Neural cell (in vitro differentiated cells): ENCODE results near the gene FOXO6. TPM values are rescaled to one million over a fixed set of nuclear protein-coding genes. Genes with fewer than 3 reads are reported as not detected.

Experiments
- H2AFZ ChIP-seq: fragments of 200-600, 300-800 bp; sonication (generic), shearing (Covaris generic); 2 replicates; pipeline ENCODE4 v1.6.0; 2014; ENCODE audit warnings: low read depth, mild to moderate bottlenecking, antibody characterized with exemption, low read length, moderate library complexity
- H3F3A ChIP-seq: fragments of 200-600 bp; shearing (Covaris generic); 2 replicates; pipeline ENCODE4 v1.6.1; 2016; ENCODE audit warnings: mild to moderate bottlenecking, moderate library complexity, mixed read lengths, antibody characterized with exemption, low read length; ENCODE audit not compliant: insufficient read depth, poor library complexity, severe bottlenecking
- H3K27ac ChIP-seq: fragments of 200-600, 300-800 bp; sonication (generic), shearing (Covaris generic); 2 replicates; pipeline ENCODE4 v1.5.1; 2014; ENCODE audit warnings: mild to moderate bottlenecking, low read length, moderate library complexity
- H3K27me3 ChIP-seq: fragments of 300-800, 200-600 bp; sonication (generic), shearing (Covaris generic); 2 replicates; pipeline ENCODE4 v1.6.0; 2014; ENCODE audit warnings: mild to moderate bottlenecking, low read depth, low read length, moderate library complexity; ENCODE audit not compliant: insufficient read depth
- H3K36me3 ChIP-seq: fragments of 300-800, 200-600 bp; sonication (generic), shearing (Covaris generic); 2 replicates; pipeline ENCODE4 v1.5.1; 2014; ENCODE audit warnings: mild to moderate bottlenecking, antibody characterized with exemption, low read length, moderate library complexity; ENCODE audit not compliant: insufficient read depth
- H3K4me2 ChIP-seq: fragments of 300-800, 200-600 bp; sonication (generic), shearing (Covaris generic); 2 replicates; pipeline ENCODE4 v1.6.0; 2014; ENCODE audit warnings: mild to moderate bottlenecking, low read length
- H3K4me3 ChIP-seq: fragments of 300-800, 200-600 bp; sonication (generic), shearing (Covaris generic); 2 replicates; pipeline ENCODE4 v1.5.1; 2014; ENCODE audit warnings: mild to moderate bottlenecking, low read length, moderate library complexity
- H3K79me2 ChIP-seq: fragments of 200-600 bp; shearing (Covaris generic); replicated peaks from 2 replicates; pipeline ENCODE4 v1.6.0; 2014; ENCODE audit warnings: mild to moderate bottlenecking, low read length, moderate library complexity; ENCODE audit not compliant: insufficient read depth
- H3K9ac ChIP-seq: fragments of 300-800, 200-600 bp; sonication (generic), shearing (Covaris generic); 2 replicates; pipeline ENCODE4 v1.6.1; 2016; ENCODE audit warnings: mild to moderate bottlenecking, low read length, mixed read lengths
- H3K9me2 ChIP-seq: fragments of 200-600 bp; shearing (Covaris generic); 2 replicates; pipeline ENCODE4 v1.6.1; 2016; ENCODE audit warnings: mild to moderate bottlenecking, low read length, mixed read lengths; ENCODE audit not compliant: insufficient read depth
- H3K9me3 ChIP-seq: fragments of 200-600, 300-800 bp; sonication (generic), shearing (Covaris generic); 2 replicates; pipeline ENCODE4 v1.6.1; 2016; ENCODE audit warnings: mild to moderate bottlenecking, mixed run types, low read length, moderate library complexity, mixed read lengths
- H4K20me1 ChIP-seq: fragments of 200-600 bp; shearing (Covaris generic); 2 replicates; pipeline ENCODE4 v1.6.1; 2016; ENCODE audit warnings: mild to moderate bottlenecking, mixed run types; ENCODE audit not compliant: insufficient read depth
- EP300 ChIP-seq: fragments of 450-650 bp; conservative IDR thresholded peaks from 2 replicates; pipeline ENCODE4 v1.6.1; 2014; ENCODE audit warnings: antibody characterized with exemption, mild to moderate bottlenecking, moderate library complexity; ENCODE audit not compliant: poor library complexity, severe bottlenecking
- EZH2 ChIP-seq: fragments of 200-600, 300-800 bp; shearing (Covaris generic), sonication (generic); IDR thresholded peaks from 2 replicates; pipeline ENCODE4 v1.6.1; 2014; ENCODE audit warnings: antibody characterized with exemption, low read length, borderline replicate concordance, mild to moderate bottlenecking; ENCODE audit not compliant: insufficient read depth, poor library complexity, severe bottlenecking
- MXI1 ChIP-seq: fragments of 450-650 bp; conservative IDR thresholded peaks from 2 replicates; pipeline ENCODE4 v1.6.1; 2014; ENCODE audit warnings: antibody characterized with exemption, mild to moderate bottlenecking; ENCODE audit not compliant: poor library complexity, severe bottlenecking
- POLR2AphosphoS5 ChIP-seq: IDR thresholded peaks from 2 replicates; pipeline ENCODE4 v1.6.1; 2012
- RAD21 ChIP-seq: fragments of 450-650 bp; conservative IDR thresholded peaks from 2 replicates; pipeline ENCODE4 v1.6.1; 2014; ENCODE audit warnings: antibody characterized with exemption, mild to moderate bottlenecking, moderate library complexity
- SMC3 ChIP-seq: fragments of 450-650 bp; conservative IDR thresholded peaks from 2 replicates; pipeline ENCODE4 v1.6.1; 2014; ENCODE audit warnings: antibody characterized with exemption, mild to moderate bottlenecking, moderate library complexity; ENCODE audit not compliant: poor library complexity
- TAF1 ChIP-seq: IDR thresholded peaks from 2 replicates; pipeline ENCODE4 v1.6.1; 2012; ENCODE audit warnings: low read depth
- polyA plus RNA-seq: library from polyadenylated mRNA; depleted of rRNA; stranded (reverse); fragments of >200 nt; gene quantifications from 2 replicates; pipeline ENCODE4 v1.2.3, GENCODE V29; 2014
- TF ChIP-seq, protein P1 (sequence below): IDR thresholded peaks from 2 replicates; pipeline ENCODE4 v1.6.1; 2012; ENCODE audit warnings: borderline replicate concordance

The FOXO6 gene
- polyA plus RNA-seq, 1 donor from 2014 or later = 0.59 TPM

DNA sequence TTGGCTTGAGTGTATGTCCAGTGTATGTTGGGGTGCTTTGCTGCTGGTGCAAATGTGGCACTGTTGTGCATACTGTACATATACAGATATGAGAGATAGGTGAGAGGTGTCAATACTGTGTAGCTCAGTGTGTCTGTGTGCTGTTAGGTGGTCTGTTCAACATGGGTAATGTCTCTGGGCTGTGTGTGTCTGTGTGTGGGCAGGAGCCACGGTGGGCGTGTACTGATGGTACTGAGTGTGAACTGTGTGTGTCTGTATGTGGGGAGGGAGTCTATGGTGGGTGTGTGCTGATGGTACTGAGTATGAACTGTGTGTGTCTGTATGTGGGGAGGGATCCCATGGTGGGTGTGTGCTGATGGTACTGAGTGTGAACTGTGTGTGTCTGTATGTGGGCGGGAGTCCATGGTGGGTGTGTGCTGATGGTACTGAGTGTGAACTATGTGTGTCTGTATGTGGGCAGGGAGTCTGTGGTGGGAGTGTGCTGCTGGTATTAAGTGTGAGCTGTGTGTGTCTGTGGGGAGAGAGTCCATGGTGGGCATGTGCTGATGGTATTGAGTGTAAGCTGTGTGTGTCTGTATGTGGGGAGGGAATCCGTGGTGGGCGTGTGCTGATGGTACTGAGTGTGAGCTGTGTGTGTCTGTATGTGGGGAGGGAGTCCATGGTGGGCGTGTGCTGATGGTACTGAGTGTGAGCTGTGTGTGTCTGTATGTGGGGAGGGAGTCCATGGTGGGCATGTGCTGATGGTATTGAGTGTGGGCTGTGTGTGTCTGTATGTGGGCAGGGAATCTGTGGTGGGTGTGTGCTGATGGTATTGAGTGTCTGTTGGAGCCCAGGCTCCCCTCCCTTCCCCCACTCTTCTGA lies 32.2 kb upstream of the FOXO6 start:
- Histone ChIP-seq H3K4me3 (no peak overlapping the region), H3K79me2 (no peaks in the 10 kb centered on the region), H3K27me3 (peaks cover 2% of the 10 kb centered on the region), H4K20me1 (no peaks in the 10 kb centered on the region), H3K4me2 (no peak overlapping the region), H3K27ac (no peak overlapping the region), H2AFZ (no peak overlapping the region), H3K9ac (no peak overlapping the region), H3F3A (no peaks in the 10 kb centered on the region), H3K9me3 (no peaks in the 10 kb centered on the region), H3K36me3 (no peaks in the 10 kb centered on the region), H3K9me2 (no peaks in the 10 kb centered on the region)
- TF ChIP-seq RAD21 (no peak), TAF1 (no peak)

DNA sequence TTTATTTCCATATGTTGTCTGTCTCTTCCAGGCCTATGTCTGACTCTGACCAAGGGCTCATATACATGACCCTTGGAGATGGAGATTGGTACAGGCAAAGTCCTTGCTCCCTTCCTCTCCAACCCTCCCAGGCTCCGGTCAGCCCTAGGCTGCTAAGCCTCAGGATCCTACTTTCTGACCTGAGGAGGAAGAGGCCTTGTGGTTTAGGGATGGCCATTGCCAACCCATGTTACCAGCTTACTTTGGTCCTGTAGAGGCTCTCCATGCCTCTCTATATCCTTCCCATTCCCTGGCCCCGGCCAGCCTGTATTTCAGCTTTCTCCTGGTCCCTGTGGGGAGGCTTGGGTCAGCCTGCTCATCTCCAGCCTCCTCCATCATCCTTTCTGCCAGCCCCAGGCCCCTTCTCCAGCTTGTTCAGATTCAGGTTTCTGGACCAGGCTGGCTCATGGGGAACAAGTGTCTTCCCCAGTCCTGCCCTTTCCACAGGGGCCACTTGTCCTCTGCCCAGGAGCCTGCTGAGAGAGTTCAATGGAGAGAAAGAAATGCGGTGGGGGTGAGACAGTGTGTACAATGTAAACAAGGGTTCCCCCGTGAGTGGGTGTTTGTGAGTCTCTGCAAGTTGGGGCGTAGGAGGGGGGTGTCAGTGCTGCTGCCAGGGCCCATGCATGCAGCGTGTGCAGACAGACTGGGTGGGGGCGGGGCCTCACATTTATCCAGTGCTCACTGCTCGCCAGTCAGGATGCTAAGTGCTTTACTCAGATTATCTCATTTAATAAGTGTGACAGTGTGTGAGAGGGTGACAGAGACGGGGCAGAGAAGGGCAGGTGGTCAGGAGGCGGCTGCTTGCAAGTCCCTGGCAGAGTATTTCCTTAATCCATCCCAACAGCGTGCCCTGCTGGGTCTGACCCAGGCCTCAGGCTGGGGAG lies 31.3 kb upstream of the FOXO6 start:
- Histone ChIP-seq H3K27ac (no peak overlapping the region), H3K79me2 (no peaks in the 10 kb centered on the region), H3K4me3 (no peak overlapping the region), H3F3A (no peaks in the 10 kb centered on the region), H3K9ac (no peak overlapping the region), H3K9me2 (no peaks in the 10 kb centered on the region), H3K9me3 (no peaks in the 10 kb centered on the region), H3K4me2 (no peak overlapping the region), H3K27me3 (peaks cover 2% of the 10 kb centered on the region), H2AFZ (no peak overlapping the region), H4K20me1 (no peaks in the 10 kb centered on the region), H3K36me3 (no peaks in the 10 kb centered on the region)
- TF ChIP-seq POLR2AphosphoS5 (no peak), EZH2 (no peak), TAF1 (no peak)
- TF ChIP-seq, protein P1, sequence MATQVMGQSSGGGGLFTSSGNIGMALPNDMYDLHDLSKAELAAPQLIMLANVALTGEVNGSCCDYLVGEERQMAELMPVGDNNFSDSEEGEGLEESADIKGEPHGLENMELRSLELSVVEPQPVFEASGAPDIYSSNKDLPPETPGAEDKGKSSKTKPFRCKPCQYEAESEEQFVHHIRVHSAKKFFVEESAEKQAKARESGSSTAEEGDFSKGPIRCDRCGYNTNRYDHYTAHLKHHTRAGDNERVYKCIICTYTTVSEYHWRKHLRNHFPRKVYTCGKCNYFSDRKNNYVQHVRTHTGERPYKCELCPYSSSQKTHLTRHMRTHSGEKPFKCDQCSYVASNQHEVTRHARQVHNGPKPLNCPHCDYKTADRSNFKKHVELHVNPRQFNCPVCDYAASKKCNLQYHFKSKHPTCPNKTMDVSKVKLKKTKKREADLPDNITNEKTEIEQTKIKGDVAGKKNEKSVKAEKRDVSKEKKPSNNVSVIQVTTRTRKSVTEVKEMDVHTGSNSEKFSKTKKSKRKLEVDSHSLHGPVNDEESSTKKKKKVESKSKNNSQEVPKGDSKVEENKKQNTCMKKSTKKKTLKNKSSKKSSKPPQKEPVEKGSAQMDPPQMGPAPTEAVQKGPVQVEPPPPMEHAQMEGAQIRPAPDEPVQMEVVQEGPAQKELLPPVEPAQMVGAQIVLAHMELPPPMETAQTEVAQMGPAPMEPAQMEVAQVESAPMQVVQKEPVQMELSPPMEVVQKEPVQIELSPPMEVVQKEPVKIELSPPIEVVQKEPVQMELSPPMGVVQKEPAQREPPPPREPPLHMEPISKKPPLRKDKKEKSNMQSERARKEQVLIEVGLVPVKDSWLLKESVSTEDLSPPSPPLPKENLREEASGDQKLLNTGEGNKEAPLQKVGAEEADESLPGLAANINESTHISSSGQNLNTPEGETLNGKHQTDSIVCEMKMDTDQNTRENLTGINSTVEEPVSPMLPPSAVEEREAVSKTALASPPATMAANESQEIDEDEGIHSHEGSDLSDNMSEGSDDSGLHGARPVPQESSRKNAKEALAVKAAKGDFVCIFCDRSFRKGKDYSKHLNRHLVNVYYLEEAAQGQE = no peak

DNA sequence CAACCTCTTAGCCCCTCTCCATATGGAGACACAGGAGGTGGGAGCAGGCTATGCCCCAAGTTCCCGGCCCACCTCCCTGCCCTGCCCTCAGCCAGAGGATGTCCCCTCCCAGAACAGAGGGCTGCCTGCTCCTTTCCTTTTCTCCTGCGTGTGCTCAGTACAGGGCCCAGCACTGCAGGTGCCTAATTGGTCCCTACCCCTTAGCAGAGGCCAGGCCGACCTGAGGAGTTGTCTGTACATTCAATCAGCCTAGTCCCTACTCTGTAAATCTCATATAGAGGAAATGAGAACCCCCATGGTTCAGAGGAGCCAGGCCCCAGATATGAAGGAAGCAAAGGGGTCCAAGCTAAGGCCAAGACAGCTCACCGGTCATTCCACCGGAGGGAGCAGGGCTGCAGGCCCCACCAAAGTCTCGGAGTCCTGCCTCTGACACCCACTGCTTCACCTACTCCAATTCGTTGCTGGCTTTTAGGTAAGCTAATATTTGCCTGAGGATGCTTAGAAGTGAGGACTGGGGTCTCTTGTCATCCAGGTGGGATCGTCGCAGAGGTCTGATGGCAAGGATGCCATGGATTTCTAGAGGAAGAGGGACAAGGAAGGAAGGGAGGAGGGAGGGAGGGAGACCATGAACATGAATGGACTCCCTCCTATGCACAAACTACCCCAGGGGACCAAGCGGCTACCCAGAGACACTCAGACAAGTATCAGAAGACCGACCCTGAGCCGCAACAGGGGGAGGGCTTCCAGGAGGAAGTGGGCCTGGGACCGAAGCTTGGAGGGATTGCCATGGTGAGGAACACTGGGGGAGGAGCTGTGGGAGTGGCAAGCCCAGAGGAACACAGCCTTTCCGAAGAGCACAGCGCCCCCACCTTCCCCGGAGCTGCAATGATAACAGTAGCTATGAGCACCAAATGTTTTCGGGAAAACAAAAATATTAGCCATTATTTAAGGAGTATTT lies 30.4 kb upstream of the FOXO6 start:
- Histone ChIP-seq H2AFZ (no peak overlapping the region), H4K20me1 (no peaks in the 10 kb centered on the region), H3K79me2 (no peaks in the 10 kb centered on the region), H3K4me3 (no peak overlapping the region), H3K9ac (no peak overlapping the region), H3F3A (no peaks in the 10 kb centered on the region), H3K36me3 (no peaks in the 10 kb centered on the region), H3K27me3 (peaks cover 2% of the 10 kb centered on the region), H3K9me3 (no peaks in the 10 kb centered on the region), H3K4me2 (no peak overlapping the region), H3K27ac (no peak overlapping the region), H3K9me2 (no peaks in the 10 kb centered on the region)
- TF ChIP-seq SMC3 (no peak), RAD21 (no peak), TAF1 (no peak), MXI1 (no peak), POLR2AphosphoS5 (no peak), EZH2 (no peak), EP300 (no peak)
- TF ChIP-seq, protein P1 = no peak
